Inferior parietal cortex (tissue), 1 donor: Measurements from ENCODE around the gene THRB.

ENCODE experiments used
- DNase-seq: peaks from one replicate; pipeline ENCODE4 v3.0.0-alpha.2; 2016; ENCODE audit errors: extremely low spot score

THRB gene

DNA sequence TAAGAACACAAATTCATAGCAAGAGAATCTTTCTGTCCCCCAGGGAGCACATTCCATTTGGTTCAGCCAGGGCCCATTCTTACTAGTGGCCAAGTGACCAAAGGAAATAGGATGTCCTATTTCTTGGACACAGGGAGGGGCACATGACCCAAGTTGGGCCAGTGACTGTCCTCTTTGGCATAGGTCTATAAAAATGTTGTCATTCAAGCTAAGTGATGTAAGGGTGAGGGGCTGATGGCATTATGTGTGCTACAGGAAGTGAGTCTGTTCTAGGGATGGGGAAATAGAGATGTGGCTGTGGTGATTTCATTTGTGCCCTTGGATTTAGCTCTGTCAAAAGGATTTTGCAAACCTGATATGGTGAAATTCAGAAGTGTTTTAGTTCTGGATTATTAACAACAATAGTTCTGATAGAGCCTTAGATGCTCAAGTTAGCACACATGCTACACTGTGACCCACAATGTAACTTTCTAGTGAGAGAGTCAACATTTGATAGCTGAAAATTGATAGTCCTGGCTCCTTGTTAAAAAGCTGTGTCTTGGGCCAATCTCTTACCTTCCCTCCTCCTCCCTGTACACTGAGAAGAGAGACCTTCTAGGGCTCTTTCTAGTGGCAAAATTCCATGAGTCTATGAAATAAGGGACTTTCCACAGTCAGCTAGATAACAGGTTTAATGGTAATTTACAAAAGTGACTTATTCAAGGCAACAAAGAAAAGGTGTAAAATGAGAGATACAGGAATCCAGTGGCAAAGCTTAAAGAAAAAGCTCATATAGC is 117.2 kb downstream of the THRB start:
- DNase-seq, result no peak

GRCh38 chr3:24375947-24376384 is 118.7 kb downstream of the THRB start:
- no peak for DNase-seq

GRCh38 chr3:24374801-24375200 is 119.8 kb downstream of the THRB start:
- DNase-seq, result no peak

DNA sequence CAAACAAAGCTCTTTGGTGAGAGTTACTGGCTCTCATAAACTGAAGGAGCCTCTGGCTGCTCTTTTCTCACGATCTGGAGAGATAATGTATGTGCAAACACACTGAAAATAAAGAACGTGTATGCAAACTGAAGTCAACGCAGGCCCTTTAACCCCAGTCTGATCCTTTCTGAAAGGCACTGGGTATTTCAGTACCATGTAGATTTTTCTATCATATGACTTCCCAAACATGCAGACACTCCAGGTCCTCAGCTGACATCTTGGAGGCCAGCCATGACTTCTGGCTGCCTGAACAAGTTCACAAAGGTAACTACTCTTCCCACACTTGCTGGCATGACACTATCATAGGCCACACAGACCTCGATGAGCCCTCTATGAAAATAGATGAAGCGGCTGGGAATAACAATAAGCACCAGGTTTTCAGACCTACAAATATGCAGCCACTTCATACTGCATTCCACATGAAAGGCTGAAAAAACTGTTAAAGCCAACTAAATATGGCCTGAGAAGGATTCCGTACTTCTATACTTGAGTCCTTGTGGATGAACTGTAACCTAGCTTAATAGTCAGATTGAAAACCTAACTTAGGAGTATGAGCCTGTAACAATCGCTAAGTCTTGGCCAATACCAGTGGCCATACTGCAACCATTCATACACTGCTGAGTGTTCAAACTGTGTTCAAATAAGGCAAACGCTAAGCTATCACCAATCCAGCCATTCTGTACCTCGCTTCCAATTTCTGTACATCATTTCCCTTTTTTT is 121.3 kb downstream of the THRB start:
- DNase-seq, result no peak

DNA sequence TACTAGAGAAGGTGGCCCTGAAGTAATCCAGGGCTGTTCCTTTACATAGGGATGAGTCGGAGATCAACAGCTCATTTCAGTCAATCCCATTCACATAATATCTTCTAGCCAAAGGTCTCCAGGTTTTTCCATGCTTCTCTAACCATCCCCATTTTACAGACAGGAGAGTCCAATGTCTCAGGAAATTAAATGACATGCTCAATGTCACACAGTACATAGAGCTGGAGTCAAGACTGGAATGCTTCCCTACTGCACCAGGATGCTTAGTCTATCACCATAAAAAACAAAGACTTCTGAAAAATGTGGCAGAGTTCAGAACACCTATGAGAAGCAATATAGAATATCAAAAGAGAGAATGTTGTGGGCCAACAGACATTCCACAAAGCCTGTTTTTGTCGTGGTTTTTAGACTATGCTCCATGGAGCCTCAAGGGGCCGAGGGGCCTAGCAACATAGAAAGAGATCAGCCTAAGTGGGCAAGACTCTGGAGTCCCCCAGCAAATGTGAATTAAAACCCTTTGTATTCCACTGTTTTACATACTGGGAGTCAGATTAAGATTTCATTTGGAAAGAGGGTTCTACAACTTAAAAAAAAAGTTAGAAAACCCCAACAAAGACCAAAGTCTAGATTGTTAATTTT is 122.0 kb downstream of the THRB start:
- DNase-seq, result no peak

GRCh38 chr3:24370352-24371090 is 124.1 kb downstream of the THRB start:
- no peak for DNase-seq

GRCh38 chr3:24368605-24369004 is 126.0 kb downstream of the THRB start:
- no peak for DNase-seq

GRCh38 chr3:24367664-24368264 is 126.9 kb downstream of the THRB start:
- DNase-seq, result no peak

GRCh38 chr3:24367216-24367615 is 127.4 kb downstream of the THRB start:
- DNase-seq, result no peak

DNA sequence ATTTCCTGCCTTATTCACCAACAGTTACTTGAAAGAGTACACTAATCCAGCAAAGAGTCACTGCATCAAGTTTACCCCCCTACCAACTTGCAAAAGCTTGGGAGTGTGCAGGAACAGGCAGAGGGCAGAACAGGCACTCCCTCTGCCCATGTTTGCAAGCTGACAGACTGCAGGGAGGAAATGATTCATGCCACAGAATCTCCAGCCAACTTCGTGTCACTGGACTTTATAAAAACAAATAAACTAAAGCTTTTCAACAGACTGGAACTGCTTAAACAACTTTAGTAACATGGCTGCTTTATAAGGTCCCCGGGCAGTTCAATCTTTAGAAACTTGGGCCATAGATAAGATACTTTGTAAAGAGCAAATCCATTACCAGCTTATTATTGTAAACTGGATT is 129.5 kb downstream of the THRB start:
- no peak for DNase-seq

GRCh38 chr3:24364359-24364758 is 130.3 kb downstream of the THRB start:
- DNase-seq, result no peak

DNA sequence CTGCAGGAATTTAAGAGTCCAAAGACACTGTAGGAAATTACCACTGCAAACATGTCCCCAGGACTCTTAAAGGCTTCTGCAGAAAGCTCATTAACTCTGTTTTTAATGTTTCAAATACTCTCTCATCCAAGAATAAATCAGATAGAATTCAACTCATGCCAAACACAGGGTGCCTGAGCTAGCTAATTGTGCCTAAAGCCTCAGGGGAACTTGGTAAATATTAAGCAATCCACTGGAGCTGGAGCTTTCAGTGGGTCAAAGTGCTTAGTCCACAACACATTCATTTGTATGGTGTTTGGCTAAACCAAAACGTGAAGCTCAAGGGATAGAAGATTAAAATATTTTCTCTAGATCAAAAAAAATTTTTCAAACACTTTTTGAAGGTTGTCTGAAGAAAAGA is 131.4 kb downstream of the THRB start:
- DNase-seq, result no peak

DNA sequence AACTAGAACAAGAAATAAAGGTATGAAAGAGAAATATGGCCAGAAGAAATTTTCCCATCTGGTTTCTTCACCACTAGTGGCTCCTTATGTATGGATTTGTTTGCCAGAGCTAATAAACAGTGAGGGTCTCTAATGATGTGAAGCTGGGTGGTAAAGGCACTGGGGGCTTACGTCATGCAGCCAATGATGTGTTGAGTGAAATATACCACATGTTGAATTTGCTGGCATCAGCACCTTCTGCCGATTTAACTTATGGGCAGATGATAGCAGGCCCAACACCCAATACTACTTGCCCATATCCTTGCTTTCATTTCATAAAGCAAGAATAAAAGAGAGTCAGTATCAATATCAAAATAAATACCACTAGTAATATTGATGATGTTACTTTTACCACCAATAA is 133.0 kb downstream of the THRB start:
- DNase-seq, result no peak

DNA sequence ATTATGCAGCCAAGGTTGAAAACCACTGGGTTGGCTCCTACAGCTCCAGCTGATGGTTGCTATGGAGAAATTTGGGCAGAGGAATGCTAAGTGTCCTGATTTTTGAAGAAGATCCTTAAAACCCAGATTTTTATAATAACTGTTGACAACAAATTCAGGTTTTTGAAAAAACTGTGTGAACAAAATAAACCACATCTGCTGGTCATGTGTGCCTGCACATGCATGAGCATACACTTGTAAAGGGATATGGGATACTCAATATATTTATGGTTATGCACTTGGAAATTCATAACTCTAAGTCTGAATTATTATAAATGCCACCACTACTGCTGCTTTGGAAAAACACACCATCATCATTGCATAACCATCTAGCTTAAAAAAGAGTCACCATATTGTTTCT is 133.7 kb downstream of the THRB start:
- DNase-seq, result peak; percentile 73

- DNase-seq, result no peak
These were observed 134.8 kb downstream of the THRB start for GRCh38 chr3:24359645-24360462.

- DNase-seq, result no peak
These were observed 135.5 kb downstream of the THRB start for GRCh38 chr3:24359102-24359501.

DNA sequence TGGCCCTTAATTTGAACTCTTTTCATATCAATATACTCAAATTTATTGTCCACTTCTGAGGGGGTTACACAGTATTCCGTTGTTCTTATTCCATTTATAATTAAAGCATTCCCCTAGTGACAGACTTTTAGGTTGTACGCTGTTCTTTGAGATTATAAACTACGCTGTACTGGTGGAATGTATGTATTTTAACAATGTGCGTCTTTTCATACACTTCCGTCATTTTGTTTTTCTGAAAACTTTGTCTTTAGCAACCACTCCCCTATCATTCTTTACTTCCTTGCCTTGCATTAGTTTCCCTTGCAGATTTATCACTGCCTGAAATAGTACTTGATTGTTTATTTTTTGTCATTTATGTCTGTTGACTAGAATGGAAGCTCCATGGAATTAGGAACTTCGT is 137.0 kb downstream of the THRB start:
- no peak for DNase-seq

- no peak for DNase-seq
These were observed 138.8 kb downstream of the THRB start for GRCh38 chr3:24355806-24356205.

- DNase-seq, result no peak
These were observed 140.4 kb downstream of the THRB start for GRCh38 chr3:24354230-24354629.

DNA sequence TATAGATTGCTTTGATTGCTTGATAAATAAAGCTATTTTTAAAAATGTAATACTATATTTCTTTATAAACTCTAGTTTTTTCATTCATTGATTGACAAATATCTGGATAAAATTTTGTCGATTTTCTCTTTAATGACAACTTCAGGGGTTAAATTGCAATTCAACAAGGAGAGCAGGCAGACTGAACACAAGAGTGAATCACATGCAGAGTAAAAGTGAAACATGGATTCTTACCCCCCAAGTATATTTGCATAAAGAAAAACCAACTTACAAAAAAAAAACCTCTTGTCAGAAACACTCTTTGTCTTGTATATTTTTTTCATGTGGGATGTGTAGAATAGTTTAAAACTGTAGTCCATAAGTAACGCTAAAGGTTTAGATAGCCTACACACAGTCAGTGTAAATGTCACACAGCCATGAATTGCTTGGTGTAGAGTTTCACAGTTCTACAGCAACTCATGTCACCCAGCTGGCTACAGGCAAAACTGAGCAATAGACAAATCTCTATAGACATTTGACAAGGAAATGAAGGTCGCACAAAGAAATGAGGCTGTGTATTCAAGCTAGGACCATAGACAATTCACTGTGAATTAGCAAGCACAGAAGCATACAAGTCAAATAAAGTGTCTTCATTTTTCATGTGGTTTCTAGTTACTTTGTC is 141.6 kb downstream of the THRB start:
- DNase-seq, result no peak
